ENCODE measurements around the gene CERS1. TPM values are rescaled to one million over a fixed set of nuclear protein-coding genes. Genes with fewer than 3 reads are reported as not detected.

The CERS1 gene
- total RNA-seq, 1 experiment from 2014 or later: 11.4 TPM

- intact Hi-C loops (cut with micrococcal nuclease; ENCODE audit: unreplicated experiment): loop anchor here (5.0 kb wide), 3 partner anchors 74 to 379 kb away; no protein-coding TSS in a partner anchor
- TF ChIP-seq CTCF (conservative IDR thresholded peaks at IDR 0.05; ENCODE audit: low read depth, low read length) (no peak), EZH2 (IDR thresholded peaks at IDR 0.05; ENCODE audit: borderline replicate concordance, low read depth, low read length, poor library complexity, severe bottlenecking) (no peak)
- BruUV-seq (replicated peaks): no TSS peak
- ChIA-PET CTCF (no interaction called here), POLR2A (ENCODE audit: low non-redundant PET) (no interaction called here)
- Histone ChIP-seq H3K4me3 (ENCODE audit: low read depth, low read length, poor library complexity, severe bottlenecking) (no peak overlapping the region), H3K9me3 (ENCODE audit: low read depth, low read length, poor library complexity, severe bottlenecking) (no peaks in the 10 kb centered on the region), H3K27ac (ENCODE audit: low read depth, low read length, poor library complexity, severe bottlenecking) (no peak overlapping the region), H3K27me3 (replicated peaks; ENCODE audit: insufficient read depth, low read depth, low read length, poor library complexity) (no peaks in the 10 kb centered on the region), H3K4me1 (ENCODE audit: insufficient read depth, low read length, poor library complexity, severe bottlenecking) (peaks cover 31% of the 10 kb centered on the region), H3K36me3 (ENCODE audit: insufficient read depth, low read length, poor library complexity, severe bottlenecking) (peaks cover 26% of the 10 kb centered on the region)
- no peak for DNase-seq (ENCODE audit: low spot score)
Measured at GRCh38 chr19:18845961-18846360, 50.0 kb downstream of the CERS1 start.

- Histone ChIP-seq H3K27me3 (replicated peaks; ENCODE audit: insufficient read depth, low read depth, low read length, poor library complexity) (no peaks in the 10 kb centered on the region), H3K4me3 (ENCODE audit: low read depth, low read length, poor library complexity, severe bottlenecking) (no peak overlapping the region), H3K27ac (ENCODE audit: low read depth, low read length, poor library complexity, severe bottlenecking) (no peak overlapping the region), H3K9me3 (ENCODE audit: low read depth, low read length, poor library complexity, severe bottlenecking) (no peaks in the 10 kb centered on the region), H3K4me1 (ENCODE audit: insufficient read depth, low read length, poor library complexity, severe bottlenecking) (peaks cover 31% of the 10 kb centered on the region), H3K36me3 (ENCODE audit: insufficient read depth, low read length, poor library complexity, severe bottlenecking) (peaks cover 15% of the 10 kb centered on the region)
- no peak for DNase-seq (ENCODE audit: low spot score)
- TF ChIP-seq EZH2 (IDR thresholded peaks at IDR 0.05; ENCODE audit: borderline replicate concordance, low read depth, low read length, poor library complexity, severe bottlenecking): no peak
- no peak for TF ChIP-seq CTCF (conservative IDR thresholded peaks at IDR 0.05; ENCODE audit: low read depth, low read length)
- intact Hi-C loops (cut with micrococcal nuclease; ENCODE audit: unreplicated experiment): loop anchor here (5.0 kb wide), 3 partner anchors 73 to 378 kb away; no protein-coding TSS in a partner anchor
- POLR2A ChIA-PET (ENCODE audit: low non-redundant PET): no interaction called here
- CTCF ChIA-PET: no interaction called here
- BruUV-seq (replicated peaks): no TSS peak
Measured at GRCh38 chr19:18844806-18845329, 51.1 kb downstream of the CERS1 start.

- Histone ChIP-seq H3K27ac (ENCODE audit: low read depth, low read length, poor library complexity, severe bottlenecking) (no peak overlapping the region), H3K27me3 (replicated peaks; ENCODE audit: insufficient read depth, low read depth, low read length, poor library complexity) (no peaks in the 10 kb centered on the region), H3K4me1 (ENCODE audit: insufficient read depth, low read length, poor library complexity, severe bottlenecking) (peaks cover 25% of the 10 kb centered on the region), H3K4me3 (ENCODE audit: low read depth, low read length, poor library complexity, severe bottlenecking) (no peak overlapping the region), H3K9me3 (ENCODE audit: low read depth, low read length, poor library complexity, severe bottlenecking) (no peaks in the 10 kb centered on the region), H3K36me3 (ENCODE audit: insufficient read depth, low read length, poor library complexity, severe bottlenecking) (peaks cover 8% of the 10 kb centered on the region)
- intact Hi-C loops (cut with micrococcal nuclease; ENCODE audit: unreplicated experiment): no loop called here
- BruUV-seq (replicated peaks): no TSS peak
- ChIA-PET POLR2A (ENCODE audit: low non-redundant PET) (interaction anchor here (0.7 kb wide), 1 partner anchor 408 kb away, joined by 9 read pairs; no protein-coding TSS in a partner anchor), CTCF (interaction anchor here (0.7 kb wide), 1 partner anchor 59 kb away, joined by 3 read pairs; no protein-coding TSS in a partner anchor)
- TF ChIP-seq EZH2 (IDR thresholded peaks at IDR 0.05; ENCODE audit: borderline replicate concordance, low read depth, low read length, poor library complexity, severe bottlenecking): no peak
- no peak for TF ChIP-seq CTCF (conservative IDR thresholded peaks at IDR 0.05; ENCODE audit: low read depth, low read length)
- DNase-seq (ENCODE audit: low spot score): no peak
Measured at GRCh38 chr19:18843960-18844359, 52.0 kb downstream of the CERS1 start.
